GM19193 (cell line): ENCODE data around the gene RNF144A.

Experiments
- POLR2A ChIP-seq: IDR thresholded peaks from 4 replicates; pipeline ENCODE4 v1.6.1; 2011; ENCODE audit not compliant: insufficient read depth, insufficient read length; ENCODE audit errors: extremely low read depth

The RNF144A gene

DNA sequence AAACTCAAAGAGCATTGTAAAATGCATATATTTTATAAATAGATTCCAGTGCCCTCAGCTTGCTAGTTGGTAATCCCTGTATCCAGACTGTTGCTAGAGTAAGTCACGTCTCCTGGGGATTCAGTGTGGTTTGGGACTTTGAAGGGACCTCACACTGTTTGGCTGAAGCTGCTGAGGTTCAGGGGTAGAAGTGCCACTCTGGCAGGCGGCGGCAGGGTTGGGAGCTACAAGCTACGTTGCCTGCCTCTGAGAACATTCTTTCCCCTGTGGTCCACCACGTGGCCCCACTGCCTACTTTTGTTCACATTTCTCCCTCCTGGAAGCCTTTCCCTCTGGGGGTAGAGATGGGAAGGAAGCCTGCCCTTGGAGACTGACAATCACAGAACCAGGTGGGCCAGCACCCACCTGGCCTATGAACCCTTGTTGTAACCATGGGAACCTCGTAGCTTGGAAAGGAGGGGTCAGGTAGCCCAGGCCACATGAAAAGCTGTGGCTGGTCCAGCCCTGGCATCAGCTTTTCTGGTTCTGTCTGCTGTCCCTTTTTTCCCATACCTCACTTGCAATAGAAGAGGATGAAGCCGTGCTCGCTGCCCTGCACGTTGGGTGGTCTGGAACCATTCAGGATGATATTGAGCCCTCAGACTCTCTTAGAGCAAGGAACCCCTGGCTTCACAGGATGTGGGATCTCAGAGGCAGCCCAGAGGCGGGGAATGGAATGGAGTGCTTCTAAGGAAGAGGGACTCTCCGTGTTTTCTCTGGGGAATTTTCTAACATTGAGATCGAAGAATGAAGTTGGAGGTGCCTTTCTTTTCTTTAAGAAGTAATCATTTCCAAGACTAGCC is 2.9 kb downstream of the RNF144A start:
- no peak for TF ChIP-seq POLR2A

DNA sequence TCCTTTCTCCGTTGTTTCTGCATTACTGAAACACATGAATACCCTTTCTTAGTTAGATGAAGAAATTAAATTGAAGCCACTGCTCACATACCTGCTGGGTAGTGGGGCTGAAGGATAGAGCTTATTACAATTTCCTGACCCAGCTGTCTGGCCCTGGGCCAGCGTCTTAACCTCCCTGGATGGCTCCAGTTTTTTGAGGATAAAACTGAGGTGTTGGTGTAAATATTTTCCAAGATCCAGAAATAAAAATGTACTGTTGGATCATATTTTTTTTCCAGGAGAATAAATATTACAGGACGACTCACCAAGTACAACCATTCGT is 3.5 kb downstream of the RNF144A start:
- TF ChIP-seq POLR2A: no peak

DNA sequence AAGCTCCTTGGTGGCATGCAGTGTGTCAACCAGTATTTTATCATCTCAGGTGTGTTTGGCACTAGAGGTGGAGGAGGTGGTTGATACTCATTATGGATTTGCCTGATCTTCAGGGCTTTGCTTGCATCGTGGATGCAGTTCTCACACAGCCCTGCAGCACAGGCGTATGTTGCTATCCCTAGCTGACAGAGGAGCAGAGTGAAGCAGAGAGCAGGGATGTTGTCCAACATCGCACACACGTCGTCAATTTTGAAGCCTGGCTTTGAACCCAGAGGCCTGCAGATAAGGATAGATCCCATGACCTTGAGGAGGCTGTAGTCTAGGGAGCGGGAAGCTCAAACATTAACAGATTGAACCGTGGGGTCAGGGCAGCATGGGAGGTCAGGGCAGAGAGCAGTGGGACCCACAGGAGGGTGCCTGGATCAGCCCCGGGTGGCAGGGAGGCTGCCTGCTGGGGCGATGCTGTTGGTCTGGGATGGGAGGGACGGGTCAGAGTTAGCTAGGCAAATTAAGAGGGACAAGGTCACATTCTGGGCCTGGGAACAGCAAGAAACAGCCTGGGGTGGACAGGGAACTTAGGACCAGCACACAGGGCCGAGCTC is 4.2 kb downstream of the RNF144A start:
- no peak for TF ChIP-seq POLR2A

DNA sequence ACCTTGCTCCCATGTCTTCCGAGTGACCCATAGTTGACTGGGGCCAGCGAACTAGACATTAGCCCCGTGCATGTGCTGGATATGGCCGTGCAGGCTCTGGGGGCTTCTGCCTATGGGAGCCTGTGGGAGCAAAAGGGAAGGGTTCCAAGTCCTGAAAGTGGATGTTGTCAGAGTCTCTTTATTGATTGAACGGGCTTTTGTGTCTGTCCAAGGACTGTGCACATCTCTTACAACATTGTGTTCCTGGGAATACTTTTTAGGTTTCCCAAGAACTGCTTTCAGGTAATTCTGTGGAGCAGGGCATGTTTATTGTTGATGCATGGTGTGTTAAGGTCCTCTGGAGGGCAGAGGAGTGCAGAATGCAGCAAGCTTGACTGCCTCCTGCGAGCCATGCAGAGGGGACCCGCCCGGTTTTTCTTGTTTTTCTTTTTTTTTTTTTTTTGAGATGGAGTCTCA is 5.0 kb downstream of the RNF144A start:
- no peak for TF ChIP-seq POLR2A

DNA sequence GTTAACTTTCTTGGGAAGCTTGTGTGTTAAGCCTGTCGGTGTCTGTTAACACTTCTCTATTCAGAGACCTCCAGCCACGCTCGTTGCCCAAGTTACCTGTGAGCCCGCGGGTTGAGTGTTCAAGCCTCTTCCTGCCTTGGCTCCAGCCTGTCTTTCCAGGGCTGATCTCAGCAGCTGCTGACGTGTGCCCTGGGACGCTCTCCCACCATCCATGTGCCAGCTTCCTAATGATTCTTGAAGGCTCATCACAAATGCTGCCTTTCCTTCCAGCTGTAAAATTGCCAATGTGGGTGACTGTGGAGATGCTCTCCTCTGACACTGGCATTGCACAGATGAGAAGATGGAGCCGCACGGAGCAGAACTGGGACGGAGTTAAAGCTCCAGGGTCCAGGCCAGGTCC is 6.1 kb downstream of the RNF144A start:
- TF ChIP-seq POLR2A: no peak

DNA sequence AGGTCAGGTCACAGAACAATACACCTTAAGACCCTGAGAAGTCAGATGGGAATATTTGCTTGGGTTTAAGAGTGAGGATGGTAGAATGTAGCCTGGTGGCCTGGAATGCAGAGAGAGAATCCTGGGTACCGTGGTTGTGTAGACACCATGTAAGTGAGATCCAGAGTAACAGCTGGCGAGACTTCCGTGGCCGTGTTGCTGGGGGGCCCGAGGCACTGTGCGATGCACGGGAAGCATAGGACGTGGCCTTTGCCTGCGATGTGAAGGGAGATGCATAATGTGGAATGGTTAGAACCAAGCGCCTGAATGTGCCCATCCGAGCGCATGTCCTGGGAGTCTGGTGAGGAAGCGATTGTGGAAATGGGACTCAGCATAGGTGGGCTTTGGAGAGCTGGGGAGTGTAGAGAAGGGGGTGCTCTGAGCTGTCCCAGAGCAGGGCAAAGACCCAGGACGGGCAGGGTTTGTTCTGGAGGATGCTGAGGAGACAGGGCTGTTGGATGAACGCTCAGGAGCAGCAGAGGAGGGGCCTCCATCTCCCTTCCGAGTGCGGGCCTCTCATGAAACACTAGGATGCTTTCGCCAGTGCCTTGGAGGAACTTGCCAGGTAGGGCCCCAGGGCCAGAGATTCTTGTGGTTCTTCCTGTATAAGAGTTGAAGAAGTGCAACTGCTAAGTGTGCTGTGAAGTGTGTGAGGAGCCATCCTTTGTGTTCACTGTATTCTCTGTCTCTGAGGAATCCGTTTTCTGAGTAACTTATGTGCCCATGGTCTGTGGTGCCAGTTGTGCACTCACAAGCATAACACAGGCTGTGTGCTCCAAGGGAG is 7.1 kb downstream of the RNF144A start:
- no peak for TF ChIP-seq POLR2A

DNA sequence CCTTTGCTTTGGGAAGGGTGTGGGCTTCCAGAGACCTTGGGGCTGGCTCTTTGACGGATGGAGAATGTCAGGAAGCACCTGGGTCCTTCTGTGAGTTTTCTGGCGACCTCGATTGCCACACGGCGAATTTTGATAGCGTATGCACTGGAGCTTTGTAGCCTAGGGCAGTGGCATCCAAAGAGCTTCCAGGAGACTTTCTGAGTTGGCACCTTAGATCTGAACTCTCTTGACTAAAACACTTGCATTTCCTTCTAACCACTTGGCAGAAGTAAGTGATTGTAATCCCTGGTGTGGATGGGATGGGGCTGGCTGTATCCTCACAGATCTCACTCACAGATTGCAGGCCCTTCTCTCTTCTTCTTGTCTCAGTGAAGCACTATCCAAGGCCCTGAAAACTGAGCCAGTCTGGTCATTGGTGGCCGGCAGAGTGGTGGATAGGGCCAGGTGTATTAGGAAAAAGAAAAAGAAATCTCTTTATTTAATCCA is 7.8 kb downstream of the RNF144A start:
- no peak for TF ChIP-seq POLR2A

DNA sequence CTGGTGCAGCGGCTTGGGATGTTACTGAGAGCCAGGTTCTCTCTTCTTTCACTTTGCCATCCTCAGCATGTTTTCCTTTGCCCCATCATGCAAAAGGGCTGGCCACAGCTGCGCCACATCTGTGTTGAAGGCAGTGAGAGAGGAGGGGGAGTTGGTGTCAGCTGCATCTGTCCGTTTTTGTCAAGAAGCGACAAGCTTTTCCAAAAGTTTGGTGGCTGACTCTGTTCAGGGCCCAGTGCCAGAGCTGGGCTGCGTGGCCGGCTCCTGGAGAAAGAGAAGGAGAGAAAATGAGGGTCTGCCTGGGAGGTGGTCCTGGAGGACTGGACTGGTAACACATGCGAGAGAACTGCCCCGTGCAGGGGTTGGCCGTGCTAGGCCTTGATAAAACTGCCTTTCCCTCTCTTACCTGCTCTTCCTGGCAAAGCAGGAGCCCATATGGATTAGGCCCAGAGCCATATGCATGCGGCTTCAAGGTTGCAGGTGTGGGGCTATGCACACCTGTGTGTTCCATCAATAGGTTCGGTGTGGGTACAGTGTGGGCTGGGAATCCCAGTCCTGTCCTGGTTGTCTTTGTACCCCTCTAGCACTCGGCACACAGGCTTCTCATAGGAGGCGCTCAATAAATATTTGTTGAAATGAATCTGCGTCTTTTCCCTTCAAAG is 9.0 kb downstream of the RNF144A start:
- no peak for TF ChIP-seq POLR2A

DNA sequence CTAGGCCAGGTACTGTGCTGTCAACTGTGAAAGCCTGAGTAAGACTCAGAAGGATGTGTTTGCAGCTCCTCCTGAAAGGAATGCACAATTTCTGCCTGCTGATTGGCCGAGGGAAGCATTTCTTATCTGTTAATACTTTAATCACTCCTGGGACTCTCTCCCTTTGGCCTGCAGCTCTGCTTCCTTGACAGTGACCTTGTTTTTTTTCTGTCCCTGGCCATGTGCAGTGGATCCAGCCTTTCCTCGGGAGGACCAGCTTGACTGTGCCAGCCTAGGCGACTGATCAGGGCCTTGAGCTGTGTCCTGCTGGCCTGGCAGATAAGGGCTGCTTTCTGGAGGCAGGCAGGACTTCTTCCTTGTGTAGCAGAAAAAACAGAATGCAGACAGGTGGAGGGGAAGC is 10.0 kb downstream of the RNF144A start:
- no peak for TF ChIP-seq POLR2A

DNA sequence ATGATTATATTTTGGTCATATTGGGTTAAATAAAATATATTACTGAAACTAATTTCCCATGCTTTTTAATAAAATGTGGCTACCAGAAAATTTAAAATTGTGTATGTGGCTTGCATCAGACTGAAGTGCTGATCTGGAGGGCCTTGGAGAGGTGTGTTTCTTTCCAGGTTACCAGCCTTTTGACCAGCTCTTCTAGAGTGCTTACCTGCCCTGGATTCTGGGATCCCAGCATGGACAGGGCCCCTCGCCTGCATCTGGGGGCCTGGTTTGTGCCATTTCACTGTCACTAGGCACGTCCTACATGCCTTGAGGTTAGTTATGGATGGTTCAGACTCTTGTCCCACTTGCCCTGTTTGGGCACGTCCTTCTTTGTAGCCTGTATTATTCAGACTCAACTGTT is 10.5 kb downstream of the RNF144A start:
- TF ChIP-seq POLR2A: no peak

DNA sequence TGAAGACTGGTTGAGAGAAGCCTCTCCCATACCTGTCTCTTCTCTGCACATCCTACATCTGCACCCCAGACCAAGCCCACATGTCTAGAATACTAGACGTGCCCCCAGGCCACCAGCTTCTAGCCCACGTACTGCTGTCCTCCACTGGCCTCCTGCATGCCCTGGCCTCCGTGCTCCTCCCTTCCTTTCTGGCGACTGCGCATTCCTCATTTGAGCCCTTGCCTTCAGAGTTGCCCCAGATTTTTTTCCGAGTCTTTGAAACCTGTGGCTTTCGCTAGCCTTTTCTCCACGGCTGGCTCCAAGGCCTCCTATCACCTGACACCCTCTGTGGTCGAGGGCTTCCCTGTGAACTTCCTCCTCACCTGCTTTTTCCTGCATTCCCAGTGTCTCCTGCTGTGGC is 11.2 kb downstream of the RNF144A start:
- TF ChIP-seq POLR2A: no peak

DNA sequence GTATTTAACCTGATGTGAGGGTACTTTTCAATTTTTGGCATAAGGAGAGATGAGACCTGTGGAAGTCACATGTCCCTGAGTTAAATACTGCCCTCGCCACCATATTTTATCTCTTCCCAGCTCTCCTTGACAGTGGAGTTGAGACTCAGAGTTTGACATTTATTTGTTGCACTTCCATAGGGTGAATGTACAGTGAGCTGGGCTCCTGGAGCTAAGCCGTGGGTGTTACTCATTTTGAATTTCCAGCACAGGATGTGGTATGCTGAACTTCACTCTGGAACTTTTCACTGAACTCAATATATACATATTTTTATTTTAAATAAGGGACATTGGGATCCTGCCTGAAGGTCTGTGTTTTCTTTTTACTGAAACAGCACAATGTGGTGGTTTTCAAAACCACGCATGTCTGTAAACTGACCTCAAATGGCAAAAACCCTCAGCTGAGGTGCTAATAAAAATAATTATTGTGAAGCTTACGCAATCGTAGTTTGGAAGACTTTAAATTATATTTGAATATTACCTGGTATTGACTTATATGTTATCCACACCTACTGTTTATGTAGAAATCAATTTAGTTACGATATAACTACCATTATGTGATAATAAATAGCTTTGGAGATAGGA is 12.1 kb downstream of the RNF144A start:
- TF ChIP-seq POLR2A: no peak

DNA sequence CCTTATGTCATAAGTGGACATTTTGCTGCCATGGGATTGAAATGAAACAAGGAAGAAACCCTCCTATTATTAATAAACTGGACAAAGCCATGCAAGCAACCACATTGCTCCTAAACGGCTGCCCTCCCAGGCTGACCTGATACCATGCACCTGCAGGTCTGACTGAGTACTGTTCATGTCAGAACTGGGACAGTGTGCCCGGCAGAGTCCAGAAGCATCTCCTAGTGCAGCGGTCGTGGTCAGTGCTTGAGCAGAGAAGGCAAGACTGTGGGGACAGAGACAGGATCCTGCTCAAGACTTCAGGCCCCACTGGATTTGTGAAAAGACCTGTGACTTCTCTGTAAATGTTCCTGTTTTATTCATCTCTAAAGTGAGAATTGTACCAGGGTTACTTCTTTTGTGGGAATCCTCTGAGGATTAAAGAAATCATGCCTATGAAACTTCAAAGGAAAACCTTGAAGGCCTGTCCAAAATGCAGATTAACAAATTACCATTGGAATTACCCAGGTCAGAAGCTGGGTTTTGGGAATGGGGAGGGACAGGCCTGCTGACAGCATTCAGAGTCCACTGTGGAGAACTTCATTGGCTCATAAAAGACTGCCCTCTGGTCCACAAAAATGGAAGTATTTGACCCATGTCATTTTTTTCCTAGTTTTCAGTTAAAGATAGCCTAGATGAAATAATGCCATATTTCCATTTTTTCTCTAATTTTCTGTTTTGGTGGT is 13.9 kb downstream of the RNF144A start:
- TF ChIP-seq POLR2A: no peak

DNA sequence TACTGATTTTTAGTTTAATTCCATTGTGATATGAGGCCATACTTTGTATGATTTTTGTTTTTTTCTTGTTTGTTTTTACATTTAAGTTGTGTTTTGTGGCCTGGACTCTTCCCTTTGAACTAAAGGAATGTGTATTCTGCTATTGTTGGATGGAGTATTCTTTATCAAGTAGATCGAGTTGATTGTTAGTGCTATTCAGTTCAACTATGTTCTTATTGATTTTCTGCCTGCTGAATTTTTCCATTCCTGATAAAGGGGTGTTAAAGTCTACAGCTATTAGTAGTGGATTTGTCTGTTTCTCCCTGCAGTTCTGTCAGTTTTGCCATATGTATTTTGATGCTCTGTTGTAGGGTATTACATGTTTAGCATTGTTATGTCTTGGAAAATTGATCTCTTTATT is 14.5 kb downstream of the RNF144A start:
- TF ChIP-seq POLR2A: no peak

DNA sequence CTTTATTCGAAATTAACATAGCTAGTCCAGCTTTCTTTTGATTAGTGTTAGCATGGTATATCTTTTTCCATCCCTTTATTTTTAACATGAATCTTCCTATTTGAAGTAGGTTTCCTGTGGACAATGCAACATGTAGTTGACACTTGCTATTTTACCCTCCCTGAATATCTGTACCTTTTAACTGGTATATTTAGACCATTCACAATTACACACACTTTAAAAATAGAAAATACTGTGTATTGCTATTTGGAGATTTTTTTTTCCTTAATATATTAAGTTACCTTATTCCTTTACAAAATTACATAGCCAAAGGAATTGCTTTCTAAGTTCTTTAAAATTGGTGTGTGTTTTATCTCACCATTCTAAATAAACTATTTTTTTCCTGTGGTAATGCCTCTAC is 15.0 kb downstream of the RNF144A start:
- no peak for TF ChIP-seq POLR2A

DNA sequence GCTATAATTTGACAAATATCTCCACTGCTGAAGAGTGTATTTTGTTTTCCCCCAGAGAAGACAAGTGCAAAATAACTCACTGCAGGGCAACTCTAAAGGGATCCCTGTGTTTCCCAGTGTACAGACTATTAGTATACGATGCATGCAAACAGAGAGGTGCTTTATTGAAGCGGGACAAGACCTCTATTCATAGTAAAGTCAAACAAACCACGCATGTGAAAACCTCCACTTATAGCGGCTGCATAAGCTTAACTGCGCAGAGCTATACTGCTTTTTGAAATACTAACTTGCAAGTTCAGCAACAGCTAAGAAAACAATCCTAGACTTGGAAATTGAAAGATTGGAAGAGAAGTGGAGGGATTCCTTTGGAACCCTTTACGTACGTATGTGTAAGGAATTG is 15.6 kb downstream of the RNF144A start:
- no peak for TF ChIP-seq POLR2A
